ENCODE measurements around the gene HMMR. TPM values are rescaled to one million over a fixed set of nuclear protein-coding genes. Genes with fewer than 3 reads are reported as not detected.

Gene HMMR
- total and polyA plus RNA-seq, 2 of the 4 experiments (the other 2 are of a cell fraction), result 13.0 to 24.6 TPM

- Histone ChIP-seq H2BK120ac (ENCODE audit: low read depth, low read length) (no peak overlapping the region), H3K4me3 (ENCODE audit: insufficient read depth, low read depth, low read length) (no peak overlapping the region), H3K4me2 (ENCODE audit: low read depth, low read length) (no peak overlapping the region), H3K4me1 (ENCODE audit: control insufficient read depth, insufficient read depth, low read length) (no peaks in the 10 kb centered on the region), H3K9me1 (ENCODE audit: insufficient read depth, low read length) (no peaks in the 10 kb centered on the region), H3K27me3 (ENCODE audit: control insufficient read depth, insufficient read depth, low read length) (no peaks in the 10 kb centered on the region), H2AK5ac (ENCODE audit: low read depth, low read length) (no peak overlapping the region), H3K18ac (ENCODE audit: low read depth, low read length) (no peak overlapping the region), H4K5ac (ENCODE audit: low read depth, low read length) (no peak overlapping the region), H2BK5ac (ENCODE audit: low read depth, low read length, poor library complexity, severe bottlenecking) (no peak overlapping the region), H2BK20ac (ENCODE audit: low read depth, low read length) (no peak overlapping the region), H3K14ac (replicated peaks; ENCODE audit: low read depth, low read length) (no peak overlapping the region), H3K27ac (ENCODE audit: insufficient read depth, low read length) (no peak overlapping the region), H4K8ac (ENCODE audit: low read depth in 2 of 2, low read length in 2 of 2) (no peak overlapping the region), H4K20me1 (ENCODE audit: insufficient read depth, low read length) (no peaks in the 10 kb centered on the region), H3K9me3 (ENCODE audit: control insufficient read depth, insufficient read depth, low read length) (no peaks in the 10 kb centered on the region), H3K4ac (ENCODE audit: low read depth, low read length) (no peak overlapping the region), H2BK15ac (ENCODE audit: low read depth, low read length) (no peak overlapping the region), H3K23ac (ENCODE audit: low read depth, low read length) (no peak overlapping the region), H3K56ac (ENCODE audit: extremely low read depth, insufficient read depth, low read length) (no peak overlapping the region), H3K79me1 (ENCODE audit: low read depth in 1 of 2, low read length in 2 of 2) (peaks cover 6 to 8% of the 10 kb centered on the region in 2 experiments), H3K9ac (ENCODE audit: low read depth, low read length) (no peak overlapping the region), H2AFZ (replicated peaks; ENCODE audit: low read length, poor library complexity) (no peak overlapping the region), H4K91ac (ENCODE audit: insufficient read depth, low read depth, low read length) (no peak overlapping the region), H2AK9ac (replicated peaks; ENCODE audit: low read depth, low read length, poor library complexity) (no peak overlapping the region), H3K36me3 (ENCODE audit: control insufficient read depth, insufficient read depth, low read length) (peaks cover 4% of the 10 kb centered on the region; the same call in 1 of the 2 replicates)
- intact Hi-C loops (cut with micrococcal nuclease) (no loop called here), in situ Hi-C loops (cut with MboI; ENCODE audit: low sequenced_read_pairs) (no loop called here), dilution Hi-C loops (cut with HindIII; ENCODE audit: low sequenced_read_pairs, unreplicated experiment) (no loop called here)
- ChIA-PET POLR2A (ENCODE audit: unreplicated experiment) (no interaction called here), CTCF (no interaction called here)
- TF ChIP-seq, protein P1, sequence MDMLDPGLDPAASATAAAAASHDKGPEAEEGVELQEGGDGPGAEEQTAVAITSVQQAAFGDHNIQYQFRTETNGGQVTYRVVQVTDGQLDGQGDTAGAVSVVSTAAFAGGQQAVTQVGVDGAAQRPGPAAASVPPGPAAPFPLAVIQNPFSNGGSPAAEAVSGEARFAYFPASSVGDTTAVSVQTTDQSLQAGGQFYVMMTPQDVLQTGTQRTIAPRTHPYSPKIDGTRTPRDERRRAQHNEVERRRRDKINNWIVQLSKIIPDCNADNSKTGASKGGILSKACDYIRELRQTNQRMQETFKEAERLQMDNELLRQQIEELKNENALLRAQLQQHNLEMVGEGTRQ (IDR thresholded peaks at IDR 0.05; ENCODE audit: low read depth, low read length), result no peak
- TF ChIP-seq FOS (IDR thresholded peaks at IDR 0.05; ENCODE audit: low read depth, low read length), result no peak
- WGBS, 2 experiments (ENCODE audit: extremely low coverage in 2 of 2, insufficient read length in 1 of 2), result no CpG with 5 or more reads among the region's 4 CpGs
- DNase-seq, result no peak
- no peak for ATAC-seq (ENCODE audit: low read depth)
- no TSS peak for BruUV-seq (replicated peaks)
Observed at GRCh38 chr5:163467682-163468081, 7.2 kb downstream of the HMMR start.

Measured in IMR-90 (cell line).